SH-SY5Y (cell line): ENCODE results near the gene MPZL1.

Experiments
- GATA2 ChIP-seq: IDR thresholded peaks from 2 replicates; pipeline ENCODE4 v1.6.1; 2011; ENCODE audit warnings: mild to moderate bottlenecking, low read depth, low read length
- GATA3 ChIP-seq: IDR thresholded peaks from 2 replicates; pipeline ENCODE4 v1.6.1; 2011; ENCODE audit warnings: low read depth, mild to moderate bottlenecking, low read length, moderate library complexity

DNA sequence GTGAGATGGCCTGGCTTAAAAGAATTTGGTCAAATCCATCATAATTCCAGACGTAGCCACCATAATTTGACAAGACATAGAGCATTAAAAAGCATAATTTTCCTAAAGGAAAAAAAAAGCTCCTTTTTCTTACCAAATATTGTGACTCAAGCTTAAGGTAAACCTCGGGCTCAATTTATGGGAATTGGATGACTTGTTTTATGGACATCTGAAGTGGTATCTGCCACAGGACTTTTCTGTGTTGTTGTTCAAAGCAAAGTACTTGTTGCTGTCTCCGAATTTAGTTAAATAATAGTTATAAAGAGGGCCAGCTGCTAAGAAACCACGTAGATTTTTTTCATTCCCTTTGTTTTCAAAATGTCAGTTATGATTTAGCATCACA is 1.1 kb downstream of the MPZL1 start:
- no peak for TF ChIP-seq GATA3
- no peak for TF ChIP-seq GATA2
